Stimulated activated CD4-positive, alpha-beta T cell treated with anti-CD3 and anti-CD28 coated beads, TNF-alpha, amount 100 ng/mL, for 4 hours (primary cell): Measurements from ENCODE around the gene RTKN2.

ENCODE experiments used
- DNase-seq, 3 experiments: peaks; one replicate each; pipeline ENCODE4 v3.0.0-alpha.2; 2020; ENCODE audit warnings: low read depth in 3 of 3

RTKN2 gene

GRCh38 chr10:62178568-62178967, 90.1 kb downstream of the RTKN2 start:
- DNase-seq = no peak

- DNase-seq = no peak
Measured at GRCh38 chr10:62177111-62177510, 91.5 kb downstream of the RTKN2 start.

- no peak for DNase-seq
Measured at GRCh38 chr10:62175251-62175650, 93.4 kb downstream of the RTKN2 start.

- no peak for DNase-seq
Measured at GRCh38 chr10:62172465-62172864, 96.2 kb downstream of the RTKN2 start.

- DNase-seq = no peak
Measured at GRCh38 chr10:62171791-62172190, 96.9 kb downstream of the RTKN2 start.

GRCh38 chr10:62170732-62171131, 97.9 kb downstream of the RTKN2 start:
- DNase-seq = no peak

GRCh38 chr10:62166331-62167131, 102.1 kb downstream of the RTKN2 start:
- no peak for DNase-seq

- no peak for DNase-seq
Measured at GRCh38 chr10:62165803-62166202, 102.8 kb downstream of the RTKN2 start.

GRCh38 chr10:62163024-62163423, 105.6 kb downstream of the RTKN2 start:
- no peak for DNase-seq

- no peak for DNase-seq
Measured at GRCh38 chr10:62162261-62162981, 106.2 kb downstream of the RTKN2 start.

- DNase-seq = no peak
Measured at GRCh38 chr10:62159351-62159750, 109.3 kb downstream of the RTKN2 start.

GRCh38 chr10:62157601-62158000, 111.0 kb downstream of the RTKN2 start:
- no peak for DNase-seq

GRCh38 chr10:62155054-62155680, 113.5 kb downstream of the RTKN2 start:
- DNase-seq = no peak

GRCh38 chr10:62154231-62154630, 114.4 kb downstream of the RTKN2 start:
- DNase-seq = no peak

GRCh38 chr10:62153191-62153590, 115.5 kb downstream of the RTKN2 start:
- no peak for DNase-seq

- DNase-seq = no peak
Measured at GRCh38 chr10:62149621-62150020, 119.0 kb downstream of the RTKN2 start.

- DNase-seq = no peak
Measured at GRCh38 chr10:62148155-62148554, 120.5 kb downstream of the RTKN2 start.

GRCh38 chr10:62147425-62147824, 121.2 kb downstream of the RTKN2 start:
- DNase-seq = no peak

- DNase-seq = no peak
Measured at GRCh38 chr10:62136931-62137330, 131.7 kb downstream of the RTKN2 start.

GRCh38 chr10:62133618-62134017, 135.0 kb downstream of the RTKN2 start:
- DNase-seq = no peak
